Heart right ventricle (tissue), 16 donors: ENCODE measurements around the gene PLEK2. TPM values are rescaled to one million over a fixed set of nuclear protein-coding genes. Genes with fewer than 3 reads are reported as not detected.
A peak's percentile ranks its signal among the peaks of the same experiment; 100 is the strongest.
"Not testable (repeated sequence)": the region's sequence is repeated elsewhere in the genome, so short reads cannot be mapped to it uniquely, and the experiment has no call there.

Experiments used
- ATAC-seq, 8 donors: fragments of 200-7000 bp; cut with Tn5 transposase; one replicate each; pipeline ENCODE4 v1.9.1; 2020; ENCODE audit warnings: mild to moderate bottlenecking in 8 of 8, moderate library complexity in 8 of 8, moderate number of reproducible peaks in 1 of 8
- DNase-seq, 2 donors: peaks; one replicate each; pipeline ENCODE4 v3.0.0-alpha.2; 2020
- H3K27ac ChIP-seq, 10 donors: fragments of 200-600 bp; sonication (generic) in 2 of 10; one replicate each; pipeline versions ENCODE4 v1.5.0 to v1.8.0; 2020 to 2022; ENCODE audit warnings: mild to moderate bottlenecking in 3 of 10
- H3K27me3 ChIP-seq, 7 donors: fragments of 200-600 bp; one replicate each; pipeline ENCODE4 v1.8.0; 2021 to 2022; ENCODE audit warnings: mild to moderate bottlenecking in 2 of 7
- H3K36me3 ChIP-seq, 9 donors: fragments of 200-600 bp; sonication (generic) in 1 of 9; one replicate each; pipeline versions ENCODE4 v1.5.0 to v1.8.0; 2020 to 2022; ENCODE audit warnings: mild to moderate bottlenecking in 2 of 9
- H3K4me1 ChIP-seq, 9 donors: fragments of 200-600 bp; sonication (generic) in 1 of 9; one replicate each; pipeline versions ENCODE4 v1.5.0 to v1.8.0; 2020 to 2022; ENCODE audit warnings: mild to moderate bottlenecking in 4 of 9
- H3K4me3 ChIP-seq, 10 donors: fragments of 200-600 bp; sonication (generic) in 2 of 10; one replicate each; pipeline versions ENCODE4 v1.5.0 to v1.8.0; 2020 to 2022; ENCODE audit warnings: mild to moderate bottlenecking in 7 of 10, moderate library complexity in 2 of 10
- H3K9me3 ChIP-seq, 11 donors: fragments of 200-600 bp in 10 of 11; sonication (generic) in 2 of 11; one replicate each; pipeline versions ENCODE4 v1.5.0 to v1.8.0; 2013 to 2022; ENCODE audit warnings: mild to moderate bottlenecking in 2 of 11, control low read depth in 1 of 11, moderate library complexity in 1 of 11
- WGBS, 2 donors: extraction: QIAGEN DNeasy Blood & Tissue Kit; methylation state at CpG; one replicate each; pipeline ENCODE4 v1.1.7; 2013; ENCODE audit warnings: inconsistent platforms in 1 of 2; 5-methylcytosine and 5-hydroxymethylcytosine counted together
- intact Hi-C, 10 donors: fragments of 100-400 bp; cut with DNase I; formaldehyde crosslinking; loops; one replicate each; pipeline versions ENCODE4 v1.11.1 to v1.14.2; 2022
- polyA plus RNA-seq, 2 donors: library from polyadenylated mRNA; stranded (reverse); fragments of 200-250 nt; gene quantifications; one replicate each; pipeline ENCODE4 v1.2.3, GENCODE V29; 2013
- total RNA-seq, 10 donors: library from RNA; stranded (reverse); fragmentation: NEBNext Ultra II Directional in 3 of 10; extraction: Animal tissue kit (Norgen Biotek cat#: 25700) in 3 of 10; gene quantifications; one replicate each; pipeline versions ENCODE4 v1.2.1 to v1.2.4, GENCODE V29; 2021 to 2023
- TF ChIP-seq, protein P1 (sequence below), 9 donors: fragments of 200-600 bp; sonication (generic) in 2 of 9; IDR thresholded peaks; one replicate each; pipeline versions ENCODE4 v1.5.0 to v1.8.0; 2021 to 2022; ENCODE audit warnings: antibody characterized with exemption in 9 of 9, mild to moderate bottlenecking in 5 of 9, moderate library complexity in 1 of 9
- donor health status: Arrhythmogenic right ventricular cardiomyopathy.
- donor health status: ischemic (EF 13 %, LVEDD 7.1; RV severe dilation, severe dysfunction).
- donor health status: healthy with polysubstance abuse.
- donor health status: DM: no; HTN: yes; CAD: no.
- donor health status: DM: no; HTN: no; CAD: no.
- donor health status: ischemic (EF 25% LVEDD 6.9; RV normal size, moderate dysfunction).
- donor health status: ischemic (EF 25% LVEDD 5.7; RV mildly dilated, moderate dysfunction).
- donor health status: healthy.
- donor health status: DM: yes; HTN: yes; CAD: no.
- donor health status: Ischemic cardiomyopathy.
- donor health status: ischemic (EF 35%, LVEDD 5.7; RV mildly dilated, moderate dysfunction).
- donor health status: nonischemic (EF 11% LVEDD 7.7; RV severe dilation, severe dysfunction).
- donor health status: DM: yes; HTN: yes; CAD: no.
- donor health status: PGD.
- donor health status: ischemic (EF 29% LVEDD 5.4; RV normal size, mild dysfunction).
- donor health status: nonischemic (EF 23%, LVEDD 6.1; RV moderate dilation, normal function).

Gene PLEK2
- total and polyA plus RNA-seq, 12 donors = 0.36 to 1.1 (median 0.61) TPM; not detected in 5

DNA sequence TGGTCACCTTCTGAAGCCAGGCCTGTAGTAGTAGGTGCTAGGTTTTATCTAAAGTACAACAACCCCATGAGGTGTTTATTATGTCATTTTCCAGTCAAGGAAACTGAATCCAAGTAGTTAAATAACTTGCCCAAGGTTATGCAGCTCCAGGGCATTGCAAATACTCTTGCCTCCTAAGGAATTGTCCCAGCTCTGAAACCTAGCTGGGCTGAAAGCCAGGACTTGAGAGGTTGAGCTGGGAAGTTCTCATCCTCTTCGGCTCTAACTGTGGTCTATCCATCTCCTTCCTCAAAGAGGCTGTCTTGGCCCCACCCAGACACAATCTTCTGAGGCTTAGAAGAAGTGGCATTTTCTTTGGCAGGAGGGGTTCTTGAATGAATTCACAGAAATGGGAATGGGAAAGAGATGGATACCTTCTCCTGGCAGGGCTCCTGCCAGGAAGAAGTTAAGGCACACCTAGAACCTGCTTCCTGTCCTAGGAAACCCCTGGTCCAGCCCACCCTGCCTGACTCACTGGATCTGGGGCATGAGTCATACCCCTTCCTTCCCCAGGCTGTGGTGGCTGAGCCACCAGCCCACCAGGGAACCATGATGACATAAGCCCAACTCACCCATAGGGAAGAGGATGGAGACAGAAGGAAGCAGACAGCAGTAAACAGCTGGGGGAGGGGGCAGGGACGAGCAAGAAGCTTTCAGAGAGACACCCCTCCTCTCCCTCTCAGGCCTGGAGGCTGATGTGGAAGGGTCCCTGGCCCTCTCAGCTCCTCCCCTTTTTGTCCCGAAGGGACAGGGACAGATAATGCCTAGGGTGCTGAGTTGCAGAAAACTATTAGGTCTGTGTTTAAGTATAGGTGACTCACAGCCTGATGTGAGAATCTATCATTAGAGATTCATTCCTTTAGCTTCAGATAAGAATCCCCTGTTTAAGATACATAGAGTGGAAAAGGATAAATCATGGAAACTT, 2.1 kb upstream of the PLEK2 start:
- TF ChIP-seq, protein P1, sequence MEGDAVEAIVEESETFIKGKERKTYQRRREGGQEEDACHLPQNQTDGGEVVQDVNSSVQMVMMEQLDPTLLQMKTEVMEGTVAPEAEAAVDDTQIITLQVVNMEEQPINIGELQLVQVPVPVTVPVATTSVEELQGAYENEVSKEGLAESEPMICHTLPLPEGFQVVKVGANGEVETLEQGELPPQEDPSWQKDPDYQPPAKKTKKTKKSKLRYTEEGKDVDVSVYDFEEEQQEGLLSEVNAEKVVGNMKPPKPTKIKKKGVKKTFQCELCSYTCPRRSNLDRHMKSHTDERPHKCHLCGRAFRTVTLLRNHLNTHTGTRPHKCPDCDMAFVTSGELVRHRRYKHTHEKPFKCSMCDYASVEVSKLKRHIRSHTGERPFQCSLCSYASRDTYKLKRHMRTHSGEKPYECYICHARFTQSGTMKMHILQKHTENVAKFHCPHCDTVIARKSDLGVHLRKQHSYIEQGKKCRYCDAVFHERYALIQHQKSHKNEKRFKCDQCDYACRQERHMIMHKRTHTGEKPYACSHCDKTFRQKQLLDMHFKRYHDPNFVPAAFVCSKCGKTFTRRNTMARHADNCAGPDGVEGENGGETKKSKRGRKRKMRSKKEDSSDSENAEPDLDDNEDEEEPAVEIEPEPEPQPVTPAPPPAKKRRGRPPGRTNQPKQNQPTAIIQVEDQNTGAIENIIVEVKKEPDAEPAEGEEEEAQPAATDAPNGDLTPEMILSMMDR (IDR thresholded peaks at IDR 0.05) = no peak
- peak in 6 of 8 donors; percentile 30 to 82 (median 64) for ATAC-seq
- peak overlapping the region in 1 of 10 donors; percentile 14 for H3K27ac ChIP-seq
- WGBS, 2 donors = 34 to 39% methylated on average over 3 of the region's 3 CpGs
- peaks cover 0 to 22% (median 8%) of the 10 kb centered on the region in 9 donors for H3K4me1 ChIP-seq
- H3K9me3 ChIP-seq = no peaks in the 10 kb centered on the region
- DNase-seq = no peak
- no peak overlapping the region for H3K4me3 ChIP-seq
- intact Hi-C loops = no loop called here
- H3K27me3 ChIP-seq = peaks cover 0 to 23% (median 17%) of the 10 kb centered on the region in 7 donors
- H3K36me3 ChIP-seq = no peaks in the 10 kb centered on the region

DNA sequence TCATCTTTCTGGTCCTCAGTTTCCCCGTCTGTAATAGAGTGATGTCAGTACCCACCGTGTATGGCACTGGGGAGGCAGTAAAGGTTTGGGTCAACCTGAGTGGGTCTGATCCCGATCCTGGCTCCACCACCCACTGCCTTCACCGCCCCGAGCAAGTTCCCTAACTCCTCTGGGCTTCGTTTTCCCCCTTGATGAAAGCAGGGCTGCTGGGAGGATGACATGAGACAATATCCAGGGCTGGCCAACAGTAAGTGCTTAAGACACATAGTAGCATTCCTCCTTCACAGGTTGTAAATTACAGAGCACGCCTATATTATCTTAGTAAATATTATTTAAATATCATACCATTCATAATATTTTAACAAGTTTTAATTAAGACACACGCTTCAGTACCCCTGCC, 595 bp downstream of the PLEK2 start:
- Histone ChIP-seq H3K27me3 (peaks cover 0 to 23% (median 17%) of the 10 kb centered on the region in 7 donors), H3K4me1 (peaks cover 0 to 22% (median 8%) of the 10 kb centered on the region in 9 donors), H3K27ac (no peak overlapping the region), H3K4me3 (peak overlapping the region in 6 of 10 donors; percentile 38 to 50 (median 43)), H3K9me3 (no peaks in the 10 kb centered on the region), H3K36me3 (no peaks in the 10 kb centered on the region)
- 25 to 41% methylated on average over 8 of the region's 8 CpGs for WGBS, 2 donors
- intact Hi-C loops = no loop called here
- DNase-seq (no peak), ATAC-seq (no peak)
- TF ChIP-seq, protein P1 (IDR thresholded peaks at IDR 0.05) = no peak

DNA sequence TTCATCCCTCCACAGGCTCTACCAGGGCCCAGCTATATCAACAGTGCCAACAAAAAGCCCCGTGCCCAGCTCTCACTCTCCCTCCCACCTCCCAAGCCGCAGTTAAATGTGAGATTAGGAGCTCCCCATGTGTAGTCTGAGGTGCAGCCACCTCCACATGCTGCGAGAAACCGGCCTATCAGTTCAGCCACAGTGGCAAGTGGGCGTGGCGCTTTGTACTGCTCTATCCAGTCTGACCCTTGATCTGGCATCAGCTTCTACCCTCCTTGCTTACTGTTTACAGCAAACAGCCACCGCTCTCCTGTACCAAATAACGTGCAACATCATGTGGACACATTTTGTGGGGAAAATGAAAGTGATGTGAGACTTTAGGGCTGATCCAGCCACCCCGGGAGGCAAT, 1.7 kb downstream of the PLEK2 start:
- ATAC-seq = no peak
- TF ChIP-seq, protein P1 (IDR thresholded peaks at IDR 0.05) = no peak
- 90 to 91% methylated on average over 9 of the region's 9 CpGs for WGBS, 2 donors

DNA sequence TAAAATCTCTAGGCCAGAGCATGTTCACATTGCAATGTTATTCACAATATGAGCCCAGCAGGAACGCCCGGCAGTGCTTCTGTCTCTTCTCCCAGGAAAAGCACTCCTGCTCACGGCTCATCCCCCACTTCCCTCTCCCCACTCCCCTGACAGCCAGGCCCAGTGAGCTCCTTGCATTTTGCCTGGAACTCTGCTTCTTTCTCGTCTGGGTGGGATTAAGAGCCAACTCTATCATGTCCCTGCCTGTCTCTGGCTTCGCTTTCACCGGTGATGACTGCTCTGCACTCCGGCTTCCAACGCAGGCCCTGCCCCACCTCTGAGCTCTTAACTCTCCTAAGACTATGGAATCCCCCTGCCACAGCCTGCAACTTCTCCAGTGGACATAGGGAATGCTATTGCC, 2.5 kb downstream of the PLEK2 start:
- Histone ChIP-seq H3K4me3 (no peak overlapping the region), H3K9me3 (no peaks in the 10 kb centered on the region), H3K36me3 (no peaks in the 10 kb centered on the region), H3K4me1 (peaks cover 0 to 22% (median 8%) of the 10 kb centered on the region in 9 donors), H3K27ac (no peak overlapping the region), H3K27me3 (peaks cover 0 to 23% (median 17%) of the 10 kb centered on the region in 7 donors)
- ATAC-seq (no peak), DNase-seq (no peak)
- intact Hi-C loops = no loop called here
- WGBS, 2 donors = 73 to 76% methylated on average over 8 of the region's 8 CpGs
- TF ChIP-seq, protein P1 (IDR thresholded peaks at IDR 0.05) = no peak

More for the DNA sequence above, 1.7 kb downstream of the PLEK2 start:
- Histone ChIP-seq H3K27me3 (peaks cover 0 to 23% (median 17%) of the 10 kb centered on the region in 7 donors), H3K27ac (no peak overlapping the region), H3K4me3 (no peak overlapping the region), H3K36me3 (no peaks in the 10 kb centered on the region), H3K9me3 (no peaks in the 10 kb centered on the region), H3K4me1 (peaks cover 0 to 22% (median 8%) of the 10 kb centered on the region in 9 donors)
- DNase-seq = no peak
- intact Hi-C loops = no loop called here

DNA sequence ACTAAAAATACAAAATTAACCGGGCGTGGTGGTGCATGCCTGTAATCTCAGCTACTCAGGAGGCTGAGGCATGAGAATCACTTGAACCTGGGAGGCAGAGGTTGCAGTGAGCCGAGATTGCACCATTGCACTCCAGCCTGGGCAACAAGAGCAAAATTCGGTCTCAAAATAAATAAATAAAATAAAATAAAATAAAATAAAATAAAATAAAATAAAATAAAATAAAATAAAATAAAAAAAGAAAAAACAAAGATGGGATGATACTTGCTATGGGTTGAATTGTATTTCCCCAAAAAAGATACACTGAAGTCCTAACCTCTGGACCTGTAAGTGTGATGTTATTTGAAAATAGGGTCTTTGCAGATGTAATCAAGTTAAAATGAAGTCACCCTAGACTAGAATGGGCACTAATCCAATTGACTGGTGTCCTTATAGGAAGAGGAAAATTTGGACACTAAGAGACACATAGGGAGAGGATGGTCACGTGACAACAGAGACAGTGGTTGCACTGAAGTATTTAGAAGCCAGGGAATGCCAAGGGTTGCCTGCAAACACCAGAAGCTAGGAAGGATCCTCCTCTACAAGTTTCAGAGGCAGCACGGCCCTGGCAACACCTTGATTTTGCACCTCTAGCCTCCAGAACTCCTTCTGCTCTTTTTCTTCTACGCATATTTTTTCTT, 3.7 kb downstream of the PLEK2 start:
- DNase-seq, H3K4me3 ChIP-seq, intact Hi-C loops, H3K36me3 ChIP-seq, H3K9me3 ChIP-seq, ATAC-seq, H3K27ac ChIP-seq: not testable (repeated sequence)
- H3K4me1 ChIP-seq = peaks cover 0 to 11% (median 8%) of the 10 kb centered on the region in 9 donors
- WGBS, 2 donors = 84 to 85% methylated on average over 7 of the region's 7 CpGs
- H3K27me3 ChIP-seq = peaks cover 0 to 20% (median 17%) of the 10 kb centered on the region in 7 donors
